OCI-LY1 (cell line): Measurements from ENCODE around the gene PIGU.

Experiments used
- H2AFZ ChIP-seq: fragments of 200-600 bp; sonication (generic), shearing (Covaris generic); 2 replicates; pipeline ENCODE4 v1.6.0; 2014; ENCODE audit warnings: antibody characterized with exemption, mild to moderate bottlenecking, low read length
- H3F3A ChIP-seq: fragments of 200-600 bp; sonication (generic), shearing (Covaris generic); 2 replicates; pipeline ENCODE4 v1.6.0; 2014; ENCODE audit warnings: mild to moderate bottlenecking, antibody characterized with exemption, low read length, moderate library complexity; ENCODE audit not compliant: insufficient read depth
- H3K27ac ChIP-seq: fragments of 200-600 bp; sonication (generic); 2 replicates; pipeline ENCODE4 v1.5.1; 2014; ENCODE audit warnings: low read length, mixed run types, mild to moderate bottlenecking, low read depth; ENCODE audit not compliant: poor library complexity, severe bottlenecking
- H3K27me3 ChIP-seq: fragments of 200-600 bp; sonication (generic); 2 replicates; pipeline ENCODE4 v1.6.0; 2014; ENCODE audit warnings: antibody characterized with exemption, mild to moderate bottlenecking, low read length, moderate library complexity; ENCODE audit not compliant: insufficient read depth
- H3K36me3 ChIP-seq: fragments of 200-600 bp; sonication (generic); 2 replicates; pipeline ENCODE4 v1.6.1; 2014; ENCODE audit warnings: mild to moderate bottlenecking, antibody characterized with exemption, low read length, moderate library complexity, mixed read lengths; ENCODE audit not compliant: insufficient read depth
- H3K4me1 ChIP-seq: fragments of 200-600 bp; sonication (generic); 2 replicates; pipeline ENCODE4 v1.5.1; 2014; ENCODE audit warnings: mild to moderate bottlenecking, low read length, moderate library complexity; ENCODE audit not compliant: insufficient read depth, severe bottlenecking
- H3K4me2 ChIP-seq: fragments of 200-600 bp; sonication (generic), shearing (Covaris generic); 2 replicates; pipeline ENCODE4 v1.6.1; 2014; ENCODE audit warnings: low read length
- H3K4me3 ChIP-seq: fragments of 200-600 bp; sonication (generic); 2 replicates; pipeline ENCODE4 v1.5.1; 2014; ENCODE audit warnings: low read length, low read depth, mild to moderate bottlenecking, mixed read lengths; ENCODE audit not compliant: poor library complexity, severe bottlenecking
- H3K79me2 ChIP-seq: fragments of 200-600 bp; shearing (Covaris generic); 2 replicates; pipeline ENCODE4 v1.6.1; 2016; ENCODE audit warnings: mixed run types, low read length, mixed read lengths; ENCODE audit not compliant: insufficient read depth
- H3K9ac ChIP-seq: fragments of 200-600 bp; sonication (generic), shearing (Covaris generic); 2 replicates; pipeline ENCODE4 v1.6.1; 2014; ENCODE audit warnings: mild to moderate bottlenecking, low read length, mixed read lengths
- H3K9me2 ChIP-seq: fragments of 200-600 bp; sonication (generic), shearing (Covaris generic); 2 replicates; pipeline ENCODE4 v1.6.1; 2014; ENCODE audit warnings: low read depth, mild to moderate bottlenecking, low read length, mixed read lengths
- H3K9me3 ChIP-seq: fragments of 200-600 bp; shearing (Covaris generic); 2 replicates; pipeline ENCODE4 v1.6.1; 2014; ENCODE audit warnings: low read length, mixed read lengths
- H4K20me1 ChIP-seq: fragments of 200-600 bp; sonication (generic), shearing (Covaris generic); 2 replicates; pipeline ENCODE4 v1.6.0; 2016; ENCODE audit warnings: mild to moderate bottlenecking, low read length; ENCODE audit not compliant: insufficient read depth
- CTCF ChIP-seq: fragments of 200-600 bp; sonication (generic), shearing (Covaris generic); IDR thresholded peaks from 2 replicates; pipeline ENCODE4 v1.5.1; 2017; ENCODE audit warnings: mild to moderate bottlenecking, antibody characterized with exemption, low read length, moderate library complexity, mixed read lengths
- EZH2 ChIP-seq: fragments of 200-600 bp; sonication (generic), shearing (Covaris generic); IDR thresholded peaks from 2 replicates; pipeline ENCODE4 v1.8.0; 2017; ENCODE audit warnings: borderline replicate concordance, mixed run types, mild to moderate bottlenecking, antibody characterized with exemption, low read length, moderate library complexity, mixed read lengths

Gene PIGU

GRCh38 chr20:34553366-34553867 is 123.5 kb downstream of the PIGU start:
- no peaks in the 10 kb centered on the region for H3K27me3 ChIP-seq

GRCh38 chr20:34552569-34552968 is 124.3 kb downstream of the PIGU start:
- H4K20me1 ChIP-seq: no peaks in the 10 kb centered on the region
- H3K27me3 ChIP-seq: no peaks in the 10 kb centered on the region
- H3F3A ChIP-seq: no peaks in the 10 kb centered on the region
- H2AFZ ChIP-seq: no peak overlapping the region
- no peak overlapping the region for H3K4me2 ChIP-seq
- no peaks in the 10 kb centered on the region for H3K4me1 ChIP-seq
- H3K9me2 ChIP-seq: no peaks in the 10 kb centered on the region
- TF ChIP-seq EZH2: no peak
- H3K9me3 ChIP-seq: no peaks in the 10 kb centered on the region
- no peak overlapping the region for H3K9ac ChIP-seq
- H3K79me2 ChIP-seq: no peaks in the 10 kb centered on the region
- H3K27ac ChIP-seq: no peak overlapping the region
- no peaks in the 10 kb centered on the region for H3K36me3 ChIP-seq
- H3K4me3 ChIP-seq: no peak overlapping the region

More at GRCh38 chr20:34553366-34553867, 123.5 kb downstream of the PIGU start:
- Histone ChIP-seq H3K9me3 (no peaks in the 10 kb centered on the region), H3K4me1 (peaks cover 5% of the 10 kb centered on the region), H2AFZ (no peak overlapping the region), H4K20me1 (no peaks in the 10 kb centered on the region), H3K4me2 (no peak overlapping the region), H3K9me2 (no peaks in the 10 kb centered on the region), H3F3A (no peaks in the 10 kb centered on the region), H3K9ac (no peak overlapping the region), H3K79me2 (no peaks in the 10 kb centered on the region), H3K36me3 (no peaks in the 10 kb centered on the region), H3K4me3 (no peak overlapping the region), H3K27ac (no peak overlapping the region)
- TF ChIP-seq EZH2 (no peak), CTCF (no peak)

GRCh38 chr20:34549929-34550305 is 127.0 kb downstream of the PIGU start:
- Histone ChIP-seq H3K9ac (no peak overlapping the region), H3F3A (no peaks in the 10 kb centered on the region), H3K4me1 (no peaks in the 10 kb centered on the region), H3K27ac (no peak overlapping the region), H3K4me2 (no peak overlapping the region), H3K9me3 (no peaks in the 10 kb centered on the region), H3K79me2 (no peaks in the 10 kb centered on the region), H3K27me3 (no peaks in the 10 kb centered on the region; the same call in 1 of the 2 replicates), H3K4me3 (no peak overlapping the region), H2AFZ (no peak overlapping the region), H3K36me3 (no peaks in the 10 kb centered on the region), H3K9me2 (no peaks in the 10 kb centered on the region), H4K20me1 (no peaks in the 10 kb centered on the region)
- no peak for TF ChIP-seq CTCF
- TF ChIP-seq EZH2: no peak

- no peaks in the 10 kb centered on the region for H3K36me3 ChIP-seq
- no peaks in the 10 kb centered on the region for H3K9me3 ChIP-seq
- TF ChIP-seq EZH2 (no peak), CTCF (no peak)
- H2AFZ ChIP-seq: no peak overlapping the region
- H3K4me2 ChIP-seq: no peak overlapping the region
- H3F3A ChIP-seq: no peaks in the 10 kb centered on the region
- H3K9me2 ChIP-seq: no peaks in the 10 kb centered on the region
- no peak overlapping the region for H3K4me3 ChIP-seq
- no peaks in the 10 kb centered on the region for H3K79me2 ChIP-seq
- no peaks in the 10 kb centered on the region for H3K4me1 ChIP-seq
- H3K27me3 ChIP-seq: no peaks in the 10 kb centered on the region; the same call in 1 of the 2 replicates
- H4K20me1 ChIP-seq: no peaks in the 10 kb centered on the region
- H3K27ac ChIP-seq: no peak overlapping the region
- H3K9ac ChIP-seq: no peak overlapping the region
Measured at GRCh38 chr20:34549291-34549928, 127.5 kb downstream of the PIGU start.
